Adrenal gland (tissue), 12 donors: ENCODE data around the gene NAALADL2. TPM values are rescaled to one million over a fixed set of nuclear protein-coding genes. Genes with fewer than 3 reads are reported as not detected.
"Not testable (repeated sequence)": the region's sequence is repeated elsewhere in the genome, so short reads cannot be mapped to it uniquely, and the experiment has no call there.

Experiments
- DNase-seq, 7 donors: peaks; one replicate each; pipeline ENCODE4 v3.0.0-alpha.2; 2019 to 2020
- H3K27ac ChIP-seq, 5 donors: fragments of 200-600 bp; sonication (generic) in 4 of 5; 1 replicate in 3 of 5; 2 replicates in 2 of 5; pipeline versions ENCODE4 v1.5.1 to v1.8.0; 2016 to 2020; ENCODE audit warnings: mild to moderate bottlenecking in 1 of 5
- H3K27me3 ChIP-seq: fragments of 200-600 bp; 2 replicates; pipeline ENCODE4 v1.8.0; 2021
- H3K36me3 ChIP-seq, 2 donors: fragments of 200-600 bp; replicated peaks in 1 of 2; 1 replicate in 1 of 2; 2 replicates in 1 of 2; pipeline versions ENCODE4 v1.5.1 to v1.8.0; 2018 to 2022
- H3K4me1 ChIP-seq, 2 donors: fragments of 200-600 bp; replicated peaks in 1 of 2; 1 replicate in 1 of 2; 2 replicates in 1 of 2; pipeline versions ENCODE4 v1.5.1 to v1.8.0; 2018 to 2021
- H3K4me3 ChIP-seq, 4 donors: fragments of 200-600 bp; sonication (generic) in 3 of 4; one replicate each; pipeline ENCODE4 v1.5.1; 2016 to 2018
- H3K9me3 ChIP-seq, 3 donors: fragments of 200-600 bp; sonication (generic) in 1 of 3; replicated peaks in 1 of 3; 1 replicate in 2 of 3; 2 replicates in 1 of 3; pipeline versions ENCODE4 v1.5.1 to v1.8.0; 2016 to 2021
- CTCF ChIP-seq, 6 experiments: fragments of 450-650 bp in 4 of 6; fragments of 200-600 bp in 2 of 6; sonication (generic) in 1 of 6; IDR thresholded peaks; 1 replicate in 5 of 6; 2 replicates in 1 of 6; pipeline versions ENCODE4 v1.5.1 to v1.8.0; 2016 to 2021; ENCODE audit warnings: antibody characterized with exemption in 6 of 6, mild to moderate bottlenecking in 2 of 6, moderate library complexity in 1 of 6
- POLR2A ChIP-seq, 2 donors: fragments of 450-650 bp; IDR thresholded peaks; one replicate each; pipeline ENCODE4 v1.6.1; 2017; ENCODE audit warnings: antibody characterized with exemption in 2 of 2, mild to moderate bottlenecking in 2 of 2, moderate library complexity in 1 of 2
- WGBS, 4 donors: extraction: QIAGEN DNeasy Blood & Tissue Kit in 2 of 4; methylation state at CpG; one replicate each; pipeline versions ENCODE4 v1.1.5 to v1.1.7; 2013 to 2017; 5-methylcytosine and 5-hydroxymethylcytosine counted together
- intact Hi-C, 2 donors: fragments of 100-400 bp; cut with DNase I; formaldehyde crosslinking; loops; one replicate each; pipeline versions ENCODE4 v1.14.1 to v1.15.0; 2022 to 2023
- polyA plus RNA-seq, 3 donors: library from polyadenylated mRNA; stranded (reverse); fragments of 200-250 nt in 2 of 3; fragments of 350-450 nt in 1 of 3; fragmentation: Illumina TruSeq in 1 of 3; extraction: RNeasy Lipid Tissue Mini Kit (QIAGEN cat#74804) in 1 of 3; gene quantifications; one replicate each; pipeline ENCODE4 v1.2.3, GENCODE V29; 2013 to 2014
- total RNA-seq, 9 donors: library from RNA; depleted of rRNA in 4 of 9; stranded (reverse); fragments of >200 nt in 4 of 9; fragments of 120-200 nt in 1 of 9; fragmentation: NEBNext Ultra II Directional in 1 of 9; extraction: Animal tissue kit (Norgen Biotek cat#: 25700) in 1 of 9; gene quantifications; one replicate each; pipeline versions ENCODE4 v1.1.0 to v1.2.4, GENCODE V29; 2013 to 2023
- donor health status: healthy with polysubstance abuse.
- donor health status: Bipolar disorder and iron deficiency.
- donor health status: DM: yes; HTN: yes; CAD: no.
- donor health status: DM: no; HTN: no; CAD: no.
- donor health status: DM: no; HTN: no; CAD: no.
- donor health status: DM: yes; HTN: yes; CAD: no.

Gene NAALADL2
- total and polyA plus RNA-seq, 12 donors: 0.24 to 7.8 (median 4.8) TPM

- H3K4me1 ChIP-seq: no peaks in the 10 kb centered on the region
- WGBS, 4 donors: 72 to 83% (median 77%) methylated on average over 2 of the region's 2 CpGs
- no peak for DNase-seq
- TF ChIP-seq CTCF (IDR thresholded peaks at IDR 0.05) (no peak), POLR2A (IDR thresholded peaks at IDR 0.05) (no peak)
- intact Hi-C loops: no loop called here
- H3K27ac ChIP-seq: no peak overlapping the region
- H3K9me3 ChIP-seq: no peaks in the 10 kb centered on the region
- H3K36me3 ChIP-seq: no peaks in the 10 kb centered on the region
- no peak overlapping the region for H3K4me3 ChIP-seq
- H3K27me3 ChIP-seq: no peaks in the 10 kb centered on the region
Measured at GRCh38 chr3:175129571-175129970, 270.4 kb downstream of the NAALADL2 start.

GRCh38 chr3:175131866-175132265, 272.7 kb downstream of the NAALADL2 start:
- H3K4me3 ChIP-seq, H3K27ac ChIP-seq, intact Hi-C loops, DNase-seq, H3K4me1 ChIP-seq, H3K27me3 ChIP-seq, H3K9me3 ChIP-seq, H3K36me3 ChIP-seq: not testable (repeated sequence)
- 97 to 99% methylated on average over 7 to 15 of the region's 28 CpGs; no CpG with 5 or more reads in 2 of the 4 donors for WGBS, 4 donors

GRCh38 chr3:175132706-175133105, 273.6 kb downstream of the NAALADL2 start:
- H3K36me3 ChIP-seq, H3K4me1 ChIP-seq, H3K9me3 ChIP-seq, intact Hi-C loops, H3K27ac ChIP-seq, H3K4me3 ChIP-seq, H3K27me3 ChIP-seq: not testable (repeated sequence)
- WGBS, 4 donors: 88 to 100% (median 93%) methylated on average over 2 to 25 of the region's 28 CpGs
- DNase-seq: peak in 1 of 7 donors; percentile 16

- Histone ChIP-seq H3K4me3 (no peak overlapping the region), H3K36me3 (no peaks in the 10 kb centered on the region), H3K4me1 (no peaks in the 10 kb centered on the region), H3K27me3 (no peaks in the 10 kb centered on the region), H3K9me3 (no peaks in the 10 kb centered on the region), H3K27ac (no peak overlapping the region)
- no peak for TF ChIP-seq POLR2A (IDR thresholded peaks at IDR 0.05)
- no peak for TF ChIP-seq CTCF (IDR thresholded peaks at IDR 0.05)
- intact Hi-C loops: no loop called here
- no peak for DNase-seq
- 90 to 98% (median 96%) methylated on average over 2 of the region's 2 CpGs for WGBS, 4 donors
Measured at GRCh38 chr3:175144368-175144767, 285.2 kb downstream of the NAALADL2 start.

GRCh38 chr3:175146258-175146657, 287.1 kb downstream of the NAALADL2 start:
- no peak for DNase-seq
- H3K27ac ChIP-seq: no peak overlapping the region
- no peaks in the 10 kb centered on the region for H3K27me3 ChIP-seq
- no peaks in the 10 kb centered on the region for H3K4me1 ChIP-seq
- peak in 1 of 6 experiments; percentile 26 for TF ChIP-seq CTCF (IDR thresholded peaks at IDR 0.05)
- TF ChIP-seq POLR2A (IDR thresholded peaks at IDR 0.05): no peak
- no peak overlapping the region for H3K4me3 ChIP-seq
- H3K36me3 ChIP-seq: no peaks in the 10 kb centered on the region
- intact Hi-C loops: no loop called here
- WGBS, 4 donors: 51 to 77% (median 64%) methylated on average over 1 of the region's 1 CpG
- no peaks in the 10 kb centered on the region for H3K9me3 ChIP-seq
